GM23248 (cell line): ENCODE results near the gene SP9. TPM values are rescaled to one million over a fixed set of nuclear protein-coding genes. Genes with fewer than 3 reads are reported as not detected.

Source experiments
- DNase-seq: peaks from one replicate; pipeline ENCODE4 v3.0.0-alpha.2; 2015
- H2AFZ ChIP-seq: fragments of 200-600 bp; sonication (generic); 2 replicates; pipeline ENCODE4 v1.6.1; 2016; ENCODE audit warnings: antibody characterized with exemption
- H3F3A ChIP-seq: fragments of 200-600 bp; sonication (generic); 2 replicates; pipeline ENCODE4 v1.6.1; 2016; ENCODE audit warnings: mild to moderate bottlenecking, antibody characterized with exemption, mixed run types; ENCODE audit not compliant: insufficient read depth
- H3K27ac ChIP-seq: fragments of 200-600 bp; sonication (generic); 2 replicates; pipeline ENCODE4 v1.5.1; 2016; ENCODE audit warnings: mild to moderate bottlenecking
- H3K27me3 ChIP-seq: fragments of 200-600 bp; sonication (generic); replicated peaks from 2 replicates; pipeline ENCODE4 v1.6.1; 2016; ENCODE audit warnings: mild to moderate bottlenecking; ENCODE audit not compliant: insufficient read depth
- H3K36me3 ChIP-seq: fragments of 200-600 bp; sonication (generic); 2 replicates; pipeline ENCODE4 v1.6.1; 2016; ENCODE audit warnings: low read depth, mild to moderate bottlenecking
- H3K4me1 ChIP-seq: fragments of 200-600 bp; sonication (generic); 2 replicates; pipeline ENCODE4 v1.6.1; 2016; ENCODE audit warnings: mild to moderate bottlenecking; ENCODE audit not compliant: insufficient read depth
- H3K4me2 ChIP-seq: fragments of 200-600 bp; sonication (generic); one replicate; pipeline ENCODE4 v1.6.1; 2016; ENCODE audit warnings: mild to moderate bottlenecking; ENCODE audit not compliant: unreplicated experiment
- H3K4me3 ChIP-seq: fragments of 200-600 bp; sonication (generic); 2 replicates; pipeline ENCODE4 v1.5.1; 2016; ENCODE audit warnings: mild to moderate bottlenecking
- H3K79me2 ChIP-seq: fragments of 200-600 bp; sonication (generic); 2 replicates; pipeline ENCODE4 v1.6.1; 2016; ENCODE audit warnings: mild to moderate bottlenecking; ENCODE audit not compliant: insufficient read depth
- H3K9ac ChIP-seq: fragments of 200-600 bp; sonication (generic); 2 replicates; pipeline ENCODE4 v1.6.1; 2016; ENCODE audit warnings: mild to moderate bottlenecking
- H3K9me2 ChIP-seq: fragments of 200-600 bp; sonication (generic); 2 replicates; pipeline ENCODE4 v1.6.1; 2016; ENCODE audit warnings: mixed run types, mild to moderate bottlenecking, moderate library complexity; ENCODE audit not compliant: insufficient read depth
- H3K9me3 ChIP-seq: fragments of 200-600 bp; sonication (generic); one replicate; pipeline ENCODE4 v1.6.1; 2017; ENCODE audit warnings: low read depth
- H4K20me1 ChIP-seq: fragments of 200-600 bp; sonication (generic); 2 replicates; pipeline ENCODE4 v1.6.0; 2016; ENCODE audit not compliant: insufficient read depth
- EZH2 ChIP-seq: fragments of 200-600 bp; sonication (generic); IDR thresholded peaks from 2 replicates; pipeline ENCODE4 v1.6.1; 2018; ENCODE audit warnings: antibody characterized with exemption, mild to moderate bottlenecking; ENCODE audit not compliant: insufficient read depth, poor library complexity, severe bottlenecking
- EZH2phosphoT487 ChIP-seq: fragments of 200-600 bp; sonication (generic); IDR thresholded peaks from 2 replicates; pipeline ENCODE4 v1.6.1; 2018; ENCODE audit warnings: antibody characterized with exemption, moderate library complexity, mild to moderate bottlenecking, low read depth; ENCODE audit not compliant: insufficient read depth
- WGBS, 2 experiments: methylation state at CpG; one replicate each; pipeline ENCODE4 v1.1.6; 2015 to 2017; ENCODE audit warnings: low lambda C conversion rate in 2 of 2, low coverage in 1 of 2; ENCODE audit errors: missing lambda C conversion rate in 2 of 2; 5-methylcytosine and 5-hydroxymethylcytosine counted together
- in situ Hi-C: fragments of 300-500 bp; cut with MboI; formaldehyde crosslinking; loops from 2 replicates; pipeline ENCODE4 v1.15.0; 2020
- polyA plus RNA-seq: library from polyadenylated mRNA; unstranded; fragments of >200 nt; fragmentation: Nextera tagmentation; extraction: Ambion mirVana; gene quantifications from 2 replicates; pipeline ENCODE4 v1.2.1, GENCODE V29; 2016
- total RNA-seq: library from RNA; depleted of rRNA; stranded (reverse); fragments of >200 nt; shearing (Covaris generic); gene quantifications from 2 replicates; pipeline ENCODE4 v1.2.3, GENCODE V29; 2014

SP9 gene
- total and polyA plus RNA-seq, 2 experiments from 2014 or later = not detected

GRCh38 chr2:174337337-174338146, 2.8 kb downstream of the SP9 start:
- H4K20me1 ChIP-seq = no peaks in the 10 kb centered on the region
- WGBS, 2 experiments = 73 to 75% methylated on average over 37 to 74 of the region's 74 CpGs
- no peak for TF ChIP-seq EZH2
- no peak for TF ChIP-seq EZH2phosphoT487
- H3F3A ChIP-seq = no peaks in the 10 kb centered on the region
- H3K79me2 ChIP-seq = no peaks in the 10 kb centered on the region
- no peak overlapping the region for H3K4me3 ChIP-seq
- in situ Hi-C loops = loop anchor here (25.0 kb wide), 1 partner anchor 925 kb away; no protein-coding TSS in a partner anchor
- H3K9me2 ChIP-seq = no peaks in the 10 kb centered on the region
- no peak overlapping the region for H3K27ac ChIP-seq
- H3K4me1 ChIP-seq = no peaks in the 10 kb centered on the region
- H3K36me3 ChIP-seq = no peaks in the 10 kb centered on the region
- H3K4me2 ChIP-seq = no peak overlapping the region
- no peak overlapping the region for H3K9ac ChIP-seq
- H3K9me3 ChIP-seq = no peaks in the 10 kb centered on the region
- no peak overlapping the region for H2AFZ ChIP-seq
- no peak for DNase-seq
- H3K27me3 ChIP-seq = peaks cover 33% of the 10 kb centered on the region

- no peak overlapping the region for H3K27ac ChIP-seq
These were observed 3.4 kb downstream of the SP9 start for GRCh38 chr2:174338147-174338605.

GRCh38 chr2:174338671-174339560, 4.2 kb downstream of the SP9 start:
- no peaks in the 10 kb centered on the region for H3K79me2 ChIP-seq
- H2AFZ ChIP-seq = no peak overlapping the region
- H3K27me3 ChIP-seq = peaks cover 36% of the 10 kb centered on the region
- H3K4me1 ChIP-seq = no peaks in the 10 kb centered on the region
- TF ChIP-seq EZH2 (no peak), EZH2phosphoT487 (no peak)
- no peaks in the 10 kb centered on the region for H3F3A ChIP-seq
- H3K9me2 ChIP-seq = no peaks in the 10 kb centered on the region
- H3K36me3 ChIP-seq = no peaks in the 10 kb centered on the region
- H3K4me3 ChIP-seq = no peak overlapping the region
- H3K27ac ChIP-seq = no peak overlapping the region
- no peaks in the 10 kb centered on the region for H4K20me1 ChIP-seq
- in situ Hi-C loops = loop anchor here (25.0 kb wide), 1 partner anchor 927 kb away; no protein-coding TSS in a partner anchor
- no peak overlapping the region for H3K4me2 ChIP-seq
- 75 to 76% methylated on average over 17 of the region's 17 CpGs for WGBS, 2 experiments
- DNase-seq = no peak
- no peak overlapping the region for H3K9ac ChIP-seq
- H3K9me3 ChIP-seq = no peaks in the 10 kb centered on the region

More at GRCh38 chr2:174338147-174338605, 3.4 kb downstream of the SP9 start:
- no peak for DNase-seq
- H3K79me2 ChIP-seq = no peaks in the 10 kb centered on the region
- no peak overlapping the region for H3K9ac ChIP-seq
- H3K9me3 ChIP-seq = no peaks in the 10 kb centered on the region
- 89 to 90% methylated on average over 7 of the region's 7 CpGs for WGBS, 2 experiments
- no peak overlapping the region for H2AFZ ChIP-seq
- H3F3A ChIP-seq = no peaks in the 10 kb centered on the region
- no peak overlapping the region for H3K4me2 ChIP-seq
- peaks cover 34% of the 10 kb centered on the region for H3K27me3 ChIP-seq
- H3K4me3 ChIP-seq = no peak overlapping the region
- H3K9me2 ChIP-seq = no peaks in the 10 kb centered on the region
- H3K4me1 ChIP-seq = no peaks in the 10 kb centered on the region
- in situ Hi-C loops = loop anchor here (25.0 kb wide), 1 partner anchor 926 kb away; no protein-coding TSS in a partner anchor
- H3K36me3 ChIP-seq = no peaks in the 10 kb centered on the region
- TF ChIP-seq EZH2phosphoT487 = no peak
- TF ChIP-seq EZH2 = no peak
- no peaks in the 10 kb centered on the region for H4K20me1 ChIP-seq

GRCh38 chr2:174339561-174340399, 5.0 kb downstream of the SP9 start:
- no peak overlapping the region for H2AFZ ChIP-seq
- no peak for DNase-seq
- H4K20me1 ChIP-seq = no peaks in the 10 kb centered on the region
- H3K9me3 ChIP-seq = no peaks in the 10 kb centered on the region
- TF ChIP-seq EZH2phosphoT487 (no peak), EZH2 (no peak)
- no peaks in the 10 kb centered on the region for H3K79me2 ChIP-seq
- H3K36me3 ChIP-seq = no peaks in the 10 kb centered on the region
- no peak overlapping the region for H3K27ac ChIP-seq
- no peaks in the 10 kb centered on the region for H3K9me2 ChIP-seq
- H3F3A ChIP-seq = 0 out of 2 replicates have a peak, but pooled peaks cover 5% of the 10 kb centered on the region
- H3K4me2 ChIP-seq = no peak overlapping the region
- in situ Hi-C loops = loop anchor here (10.0 to 25.0 kb wide), 2 partner anchors 585 to 927 kb away; no protein-coding TSS in a partner anchor
- no peak overlapping the region for H3K9ac ChIP-seq
- H3K4me1 ChIP-seq = no peaks in the 10 kb centered on the region
- 54 to 59% methylated on average over 25 to 37 of the region's 37 CpGs for WGBS, 2 experiments
- peaks cover 36% of the 10 kb centered on the region for H3K27me3 ChIP-seq
- H3K4me3 ChIP-seq = no peak overlapping the region
